PC-3 (cell line): ENCODE data around the gene CCDC182.

Experiments
- EZH2 ChIP-seq: fragments of 300-600 bp; sonication (generic); IDR thresholded peaks from one replicate; pipeline ENCODE4 v1.6.1; 2017; ENCODE audit warnings: antibody characterized with exemption, mild to moderate bottlenecking, low read length; ENCODE audit not compliant: unreplicated experiment
- EZH2phosphoT487 ChIP-seq: fragments of 300-600 bp; sonication (generic); IDR thresholded peaks from 2 replicates; pipeline ENCODE4 v1.6.1; 2018; ENCODE audit warnings: mild to moderate bottlenecking, antibody characterized with exemption, low read length, borderline replicate concordance
- TF ChIP-seq, protein P1 (sequence below): fragments of 300-600 bp; sonication (generic); conservative IDR thresholded peaks from 2 replicates; pipeline ENCODE4 v1.5.1; 2017; ENCODE audit warnings: antibody characterized with exemption, low read depth, mild to moderate bottlenecking, low read length

DNA sequence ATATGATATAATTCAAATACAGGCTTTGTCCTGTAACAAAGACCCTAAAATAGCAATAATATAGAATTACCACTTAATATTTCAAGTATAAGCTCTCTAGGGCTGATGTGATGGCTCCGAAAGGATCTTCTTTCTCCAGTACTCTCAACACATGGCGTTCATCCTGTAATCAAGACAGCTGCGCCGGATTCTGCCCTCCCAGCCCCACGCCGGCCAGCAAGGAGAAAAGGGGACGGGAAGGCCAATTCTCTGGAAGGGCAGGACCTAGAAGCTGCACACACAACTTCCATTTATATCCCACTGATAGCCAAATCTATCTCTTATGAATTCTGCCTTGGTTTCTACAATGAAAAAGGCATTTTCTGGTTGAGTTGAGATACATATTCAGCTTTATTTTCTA, 32.0 kb downstream of the CCDC182 start:
- TF ChIP-seq, protein P1, sequence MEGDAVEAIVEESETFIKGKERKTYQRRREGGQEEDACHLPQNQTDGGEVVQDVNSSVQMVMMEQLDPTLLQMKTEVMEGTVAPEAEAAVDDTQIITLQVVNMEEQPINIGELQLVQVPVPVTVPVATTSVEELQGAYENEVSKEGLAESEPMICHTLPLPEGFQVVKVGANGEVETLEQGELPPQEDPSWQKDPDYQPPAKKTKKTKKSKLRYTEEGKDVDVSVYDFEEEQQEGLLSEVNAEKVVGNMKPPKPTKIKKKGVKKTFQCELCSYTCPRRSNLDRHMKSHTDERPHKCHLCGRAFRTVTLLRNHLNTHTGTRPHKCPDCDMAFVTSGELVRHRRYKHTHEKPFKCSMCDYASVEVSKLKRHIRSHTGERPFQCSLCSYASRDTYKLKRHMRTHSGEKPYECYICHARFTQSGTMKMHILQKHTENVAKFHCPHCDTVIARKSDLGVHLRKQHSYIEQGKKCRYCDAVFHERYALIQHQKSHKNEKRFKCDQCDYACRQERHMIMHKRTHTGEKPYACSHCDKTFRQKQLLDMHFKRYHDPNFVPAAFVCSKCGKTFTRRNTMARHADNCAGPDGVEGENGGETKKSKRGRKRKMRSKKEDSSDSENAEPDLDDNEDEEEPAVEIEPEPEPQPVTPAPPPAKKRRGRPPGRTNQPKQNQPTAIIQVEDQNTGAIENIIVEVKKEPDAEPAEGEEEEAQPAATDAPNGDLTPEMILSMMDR, result no peak
- TF ChIP-seq EZH2 (no peak), EZH2phosphoT487 (no peak)
